Frontal cortex (tissue), 4 donors: Measurements from ENCODE around the gene MFAP3L. TPM values are rescaled to one million over a fixed set of nuclear protein-coding genes. Genes with fewer than 3 reads are reported as not detected.
"Not testable (repeated sequence)": the region's sequence is repeated elsewhere in the genome, so short reads cannot be mapped to it uniquely, and the experiment has no call there.

Experiments
- DNase-seq, 2 donors: peaks; one replicate each; pipeline ENCODE4 v3.0.0; 2012; ENCODE audit warnings: low spot score in 2 of 2
- FAIRE-seq: peaks from 2 replicates; lab custom pipeline; 2012; peaks lifted over from hg19 to GRCh38; lab: Jason Lieb, UNC
- total RNA-seq: library from RNA; depleted of rRNA; stranded (reverse); fragments of >200 nt; gene quantifications from one replicate; pipeline ENCODE4 v1.2.3, GENCODE V29; 2014
- donor health status: control.
- donor health status: control.
- donor health status: control.

MFAP3L gene
- total RNA-seq, result 8.2 TPM

DNA sequence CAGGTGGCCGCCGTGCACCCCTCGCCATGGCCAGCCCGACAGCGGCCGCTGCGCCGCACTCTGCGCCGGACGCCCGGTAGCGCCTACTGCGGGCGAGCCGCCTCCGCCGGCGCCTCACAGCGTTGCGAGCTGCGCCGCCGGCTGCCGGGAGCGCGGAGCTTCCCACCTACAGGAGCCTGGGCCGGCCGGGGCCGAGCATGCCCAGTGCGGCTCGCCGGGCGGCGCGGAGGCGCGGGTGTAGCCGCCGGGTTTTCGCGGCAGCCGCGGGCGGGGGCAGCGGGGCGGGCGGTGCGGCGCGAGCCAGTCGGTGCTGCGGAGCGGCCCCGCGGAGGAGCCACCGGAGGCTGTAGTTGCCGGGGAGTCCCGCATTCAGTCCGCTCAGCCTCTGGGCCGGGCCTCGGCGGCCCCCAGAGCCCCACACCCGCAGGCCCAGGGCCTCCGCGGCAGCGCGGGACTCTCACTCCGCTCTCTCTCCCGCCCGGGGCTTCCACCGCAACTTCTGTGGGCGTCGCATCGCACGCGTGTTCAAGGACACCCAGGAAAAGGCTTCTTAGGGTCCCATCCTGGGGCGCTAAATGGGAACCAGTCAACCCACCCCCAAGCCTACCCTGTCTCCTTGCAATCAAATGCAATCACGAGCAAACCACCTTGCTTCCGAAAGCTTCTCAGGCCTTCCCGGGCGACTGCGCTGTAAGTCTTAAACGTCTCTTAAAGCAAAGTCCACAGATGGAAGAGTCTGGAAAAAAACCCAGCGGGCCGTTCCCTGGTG, at the start of gene MFAP3L:
Gene MFAP3L (minus strand): TSS at position 143 of the 769 bp plus-strand sequence. CDS start 20,518 bp downstream, outside the sequence.
- peak; percentile 89 for DNase-seq
- no peak for FAIRE-seq

DNA sequence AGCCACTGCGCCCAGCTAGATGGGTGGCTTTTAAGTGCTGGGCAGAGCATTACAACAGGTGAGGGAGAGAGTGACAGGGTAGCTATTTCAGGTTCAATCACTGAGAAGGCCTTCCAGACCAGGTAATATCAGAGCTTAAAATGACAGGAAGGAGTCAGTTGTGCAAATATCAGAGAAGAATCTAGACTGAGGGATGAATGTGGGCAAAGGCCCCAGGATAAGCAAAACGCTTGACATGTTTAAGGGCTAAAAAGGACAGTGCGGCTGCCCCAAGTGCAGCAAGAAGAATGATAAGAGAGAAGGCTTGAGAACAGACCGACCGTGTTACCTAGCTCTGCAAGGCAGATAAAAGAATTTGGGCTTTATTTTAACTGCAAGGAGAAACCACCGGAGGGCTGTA, 45.0 kb upstream of the MFAP3L start:
- FAIRE-seq, result no peak
- DNase-seq, result no peak

DNA sequence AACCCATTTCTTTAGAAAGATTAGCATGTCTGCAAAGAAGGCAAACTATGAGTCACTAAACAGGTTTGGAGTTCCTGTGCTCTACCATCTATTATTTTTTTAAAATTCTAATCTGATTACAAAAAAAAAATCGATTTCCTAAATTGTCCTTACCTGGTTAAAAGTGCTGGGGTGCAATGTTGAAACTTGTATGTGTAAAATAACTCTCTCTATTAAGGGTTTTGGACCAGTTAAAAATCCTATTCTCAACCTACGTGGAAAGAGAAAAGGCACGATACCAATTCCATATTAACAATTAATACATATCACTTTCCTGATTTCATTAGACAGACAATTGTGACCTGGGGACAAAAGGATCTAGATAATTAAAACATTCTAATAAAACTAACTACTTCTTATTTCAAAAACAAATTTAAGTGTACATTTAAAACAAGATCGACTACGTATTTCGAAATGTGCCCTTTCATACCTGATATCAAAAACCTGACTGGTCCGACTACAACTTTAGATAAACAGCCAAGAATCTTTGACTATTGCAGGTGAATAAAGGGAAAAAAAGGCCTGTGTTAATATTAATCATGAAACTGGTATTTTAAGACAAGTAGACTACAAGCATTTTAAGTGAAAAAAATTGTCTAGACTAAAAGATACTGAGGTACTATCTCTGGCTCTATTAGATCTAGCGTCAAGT, 42.4 kb upstream of the MFAP3L start:
- FAIRE-seq (no peak), DNase-seq (no peak)

DNA sequence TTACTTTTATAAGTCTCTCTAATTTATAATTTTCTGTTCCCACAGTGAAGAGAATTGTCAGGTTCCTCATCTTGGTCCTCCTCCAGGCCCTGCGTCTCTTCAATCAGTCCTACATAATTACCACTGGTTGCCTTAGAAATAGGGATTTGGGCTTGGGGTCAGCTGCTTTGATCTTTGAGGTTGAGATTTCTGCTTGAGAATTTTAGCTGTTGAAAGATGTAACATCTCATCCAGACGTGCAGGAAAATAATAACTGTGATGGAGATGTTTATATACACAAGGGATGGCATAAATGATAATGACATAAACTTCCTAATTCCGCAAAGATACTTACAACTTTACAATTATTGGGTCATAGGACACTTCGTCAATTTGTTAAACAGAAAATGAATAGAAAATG, 33.2 kb upstream of the MFAP3L start:
- DNase-seq (no peak), FAIRE-seq (no peak)

DNA sequence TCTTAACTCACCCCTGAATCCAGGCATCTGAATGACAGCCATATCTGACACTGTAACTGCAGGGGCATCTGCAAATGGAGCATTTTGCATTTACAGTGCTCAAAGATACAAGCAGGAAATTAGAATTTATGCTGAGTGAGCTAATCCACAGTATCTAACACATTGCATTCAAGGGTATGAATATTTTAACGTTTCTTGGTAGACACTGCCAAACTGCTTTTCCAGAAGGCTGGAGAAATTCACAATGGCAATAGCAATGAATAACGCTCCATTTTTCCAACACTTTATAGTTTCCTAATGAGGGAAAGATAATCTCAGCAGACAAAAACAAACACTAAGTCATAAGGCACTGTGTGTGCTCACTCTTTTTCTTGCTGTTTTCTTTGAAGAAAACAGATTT, 32.6 kb upstream of the MFAP3L start:
- DNase-seq (no peak), FAIRE-seq (no peak)

DNA sequence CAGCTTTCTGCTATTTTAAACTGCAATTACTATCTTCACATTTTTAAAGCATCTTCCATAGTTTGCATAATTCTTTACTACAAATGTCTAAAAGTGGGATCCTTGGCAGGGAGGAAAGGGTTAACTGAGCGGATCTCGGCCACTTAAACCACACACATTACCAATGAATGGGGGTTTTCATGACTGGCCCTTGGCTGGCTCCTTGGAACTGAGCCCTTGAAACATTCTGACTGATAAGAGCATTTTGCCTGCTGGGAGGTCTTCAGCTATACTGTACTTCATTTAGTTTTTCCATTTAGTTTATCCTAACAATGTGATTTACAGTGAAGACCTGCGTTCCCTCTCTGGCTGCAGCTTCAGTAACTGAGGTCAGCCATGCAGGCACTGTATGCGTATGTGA, 31.7 kb upstream of the MFAP3L start:
- no peak for DNase-seq
- FAIRE-seq, result no peak

DNA sequence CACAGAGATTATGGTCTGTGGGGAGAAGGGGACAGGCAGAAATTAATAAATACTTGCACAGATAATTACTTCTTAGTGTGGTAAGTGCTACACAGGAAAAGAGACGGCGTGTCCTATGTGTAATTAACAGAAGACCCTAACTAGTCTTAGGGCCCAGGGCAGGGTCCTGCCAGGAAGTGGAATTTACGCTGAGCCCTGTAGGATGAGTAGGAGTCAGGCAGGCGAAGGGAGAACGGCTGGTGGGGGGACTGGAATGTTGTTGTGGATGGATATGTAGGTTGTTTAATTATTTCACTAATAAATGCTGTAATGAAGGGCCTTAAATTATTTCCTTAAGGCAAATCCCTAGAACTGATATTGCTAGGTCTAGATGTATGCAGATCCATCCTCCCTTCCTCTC, 26.7 kb upstream of the MFAP3L start:
- FAIRE-seq (no peak), DNase-seq (no peak)

DNA sequence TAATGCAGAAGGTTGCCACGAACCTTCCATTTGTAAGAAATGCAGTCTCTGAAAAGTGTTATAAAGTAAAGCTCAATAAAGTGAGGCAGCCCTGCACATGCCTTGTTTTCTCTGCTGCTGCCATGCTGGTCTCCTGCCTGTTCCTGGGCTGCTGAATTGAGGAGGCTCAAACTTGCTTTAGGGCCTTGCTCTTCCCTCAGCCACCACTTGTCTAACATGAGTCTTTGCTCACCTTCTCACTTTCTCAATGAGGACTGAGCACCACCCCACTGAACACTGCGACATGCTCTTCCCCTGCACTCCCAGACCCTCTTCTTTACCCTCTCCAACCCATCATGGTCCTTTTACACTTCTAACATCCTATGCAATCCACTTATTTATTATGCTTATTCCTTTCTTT, 25.2 kb upstream of the MFAP3L start:
- FAIRE-seq, result no peak
- DNase-seq, result no peak

- DNase-seq (no peak), FAIRE-seq (no peak)
Measured at GRCh38 chr4:170049766-170050165, 23.6 kb upstream of the MFAP3L start.

GRCh38 chr4:170047771-170048354, 21.7 kb upstream of the MFAP3L start:
- peak; percentile 99 for FAIRE-seq
- DNase-seq, result peak; percentile 48 to 58

- not testable (repeated sequence) for DNase-seq, FAIRE-seq
Measured at GRCh38 chr4:170046156-170046555, 20.0 kb upstream of the MFAP3L start.

DNA sequence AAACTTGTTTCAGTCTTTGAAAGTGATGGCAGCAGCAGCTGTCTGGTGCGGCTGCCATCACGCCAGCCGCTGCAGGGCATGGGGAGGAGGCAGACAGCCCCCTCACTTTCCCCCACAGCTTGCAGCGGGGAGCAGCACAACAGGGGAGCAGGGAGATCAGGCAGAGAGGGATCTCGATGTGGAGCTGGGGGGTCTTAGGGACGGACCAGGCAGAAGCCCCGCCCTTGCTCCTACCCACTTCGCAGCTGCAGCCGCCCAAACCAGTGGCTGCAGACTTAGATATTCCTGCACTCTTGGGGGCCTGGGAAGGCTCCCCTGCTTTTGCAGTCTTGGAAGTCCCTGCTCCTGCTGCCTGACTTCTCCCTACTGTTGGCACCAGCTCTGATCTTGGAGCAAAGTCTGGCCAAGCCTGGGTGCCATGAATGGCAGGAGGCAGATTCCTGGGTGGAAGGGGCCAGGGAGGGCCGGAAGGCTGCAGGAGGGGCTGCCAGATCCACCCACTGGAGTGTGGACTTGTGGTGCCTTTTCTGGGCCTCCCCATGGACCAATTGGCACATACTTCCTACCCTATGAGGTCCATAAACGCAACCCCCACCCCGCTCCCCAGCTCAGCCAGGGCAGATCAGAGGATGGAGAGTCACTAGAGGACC, 14.0 kb upstream of the MFAP3L start:
- FAIRE-seq, result no peak
- DNase-seq, result no peak

- no peak for DNase-seq
- FAIRE-seq, result no peak
Measured at GRCh38 chr4:170038769-170039168, 12.6 kb upstream of the MFAP3L start.

GRCh38 chr4:170038232-170038631, 12.0 kb upstream of the MFAP3L start:
- no peak for FAIRE-seq

DNA sequence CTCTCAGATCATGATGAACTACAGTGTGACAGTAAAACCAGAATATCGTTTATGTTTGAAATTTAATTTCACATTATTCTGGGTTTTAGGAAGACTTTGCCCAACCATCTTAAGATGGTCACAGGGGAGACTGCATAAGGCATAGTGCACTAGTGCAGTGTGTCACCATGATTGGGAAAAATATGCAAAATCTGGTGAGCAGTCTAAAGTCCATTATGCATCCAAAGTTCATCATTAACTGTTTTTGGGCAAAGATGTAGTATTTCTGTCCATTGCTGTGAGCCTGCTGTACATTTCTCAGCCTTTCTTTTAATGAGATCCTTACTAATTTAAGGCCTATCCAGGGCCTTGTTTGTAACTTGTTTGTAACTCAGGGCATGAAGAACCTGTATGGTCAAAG, 11.3 kb upstream of the MFAP3L start:
- FAIRE-seq, result no peak
- no peak for DNase-seq

More at GRCh38 chr4:170038232-170038631, 12.0 kb upstream of the MFAP3L start:
- DNase-seq, result no peak

DNA sequence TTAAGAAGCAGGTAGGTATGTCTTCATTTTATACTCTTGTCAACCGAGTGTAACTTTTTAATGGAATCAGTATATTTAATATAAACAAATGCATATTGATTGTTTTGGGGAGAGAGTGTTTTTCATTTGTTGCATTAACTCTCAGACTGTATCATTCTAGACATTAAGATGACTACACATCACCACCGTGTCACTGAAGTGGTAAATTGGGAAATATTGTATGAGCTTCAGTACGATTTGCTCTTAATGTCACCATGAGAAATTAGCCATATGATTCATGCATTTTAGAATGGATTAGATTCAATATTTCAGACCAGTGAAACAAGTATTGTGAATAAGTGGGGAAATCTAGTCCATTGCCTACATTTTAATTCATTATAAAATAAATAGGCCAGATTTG, 9.7 kb upstream of the MFAP3L start:
- DNase-seq, result no peak
- FAIRE-seq, result no peak

DNA sequence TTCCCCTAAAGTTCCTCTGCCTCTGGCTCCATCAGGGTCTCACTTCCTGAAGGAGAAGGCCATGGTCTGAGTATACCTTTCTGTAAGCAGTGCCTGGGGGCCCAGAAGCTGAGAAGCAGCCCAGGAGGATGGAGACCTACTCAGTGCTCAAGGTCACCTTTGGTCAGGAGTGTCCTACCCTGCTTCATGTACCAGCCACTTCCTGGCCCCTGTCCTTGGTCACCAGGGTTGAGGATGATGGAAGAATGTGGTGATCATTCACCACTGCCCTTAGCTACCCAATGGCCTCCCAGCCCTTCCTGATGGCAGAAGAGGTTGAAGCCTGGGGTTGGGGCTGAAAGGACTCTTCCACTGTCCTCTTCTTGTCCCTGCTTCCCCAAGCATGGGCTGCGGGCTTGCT, 9.0 kb upstream of the MFAP3L start:
- DNase-seq, result no peak
- no peak for FAIRE-seq

- FAIRE-seq, result no peak
Measured at GRCh38 chr4:170033999-170034398, 7.8 kb upstream of the MFAP3L start.

DNA sequence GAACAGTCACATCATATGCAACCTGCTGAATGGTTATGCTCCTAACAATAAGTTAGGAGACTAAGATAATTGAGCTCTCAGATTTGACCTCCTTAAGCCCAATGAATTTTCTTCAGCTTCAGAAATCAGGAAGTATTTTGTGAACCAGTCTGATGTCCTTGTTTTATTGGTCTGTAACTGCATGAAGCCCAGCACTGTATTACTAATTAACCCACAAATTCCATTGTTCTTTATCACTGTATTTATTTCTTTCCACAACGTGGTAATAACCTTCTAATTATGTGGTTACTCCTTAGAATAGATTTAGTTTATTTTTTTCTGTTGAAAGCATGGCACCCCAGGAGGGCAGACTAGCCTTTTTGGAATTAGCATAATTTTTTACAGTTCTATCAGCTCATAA, 3.9 kb upstream of the MFAP3L start:
- DNase-seq, result no peak
- FAIRE-seq, result no peak

More at GRCh38 chr4:170033999-170034398, 7.8 kb upstream of the MFAP3L start:
- DNase-seq, result no peak

- FAIRE-seq, result no peak
- peak; percentile 81 to 86 for DNase-seq
Measured at GRCh38 chr4:170027181-170027829, 1.1 kb upstream of the MFAP3L start.
